ENCODE data around the gene LGR6. TPM values are rescaled to one million over a fixed set of nuclear protein-coding genes. Genes with fewer than 3 reads are reported as not detected.

The LGR6 gene
- total and polyA plus RNA-seq, 2 of the 8 experiments (the other 6 are each of a cell fraction or from before 2014, with no cell fraction given), result 0.50 to 1.0 TPM

GRCh38 chr1:202155478-202156021 is 38.0 kb upstream of the LGR6 start (continued):
- TF ChIP-seq RNF2 (IDR thresholded peaks at IDR 0.05; ENCODE audit: borderline replicate concordance, low read depth, low read length, missing control alignments, poor library complexity, severe bottlenecking) (no peak), RFX5 (IDR thresholded peaks at IDR 0.05; ENCODE audit: borderline replicate concordance, low read depth, low read length) (no peak), SP2 (IDR thresholded peaks at IDR 0.05; ENCODE audit: low read length) (no peak), CHD2 (IDR thresholded peaks at IDR 0.05; ENCODE audit: low read length) (no peak), MAFK (IDR thresholded peaks at IDR 0.05; ENCODE audit: low read depth, low read length) (no peak), TAF7 (optimal IDR thresholded peaks at IDR 0.05; ENCODE audit: borderline replicate concordance, low read depth, low read length) (no peak), GABPA (IDR thresholded peaks at IDR 0.05; ENCODE audit: borderline replicate concordance, insufficient read depth, low read length) (no peak), TAF1 (IDR thresholded peaks at IDR 0.05; ENCODE audit: low read depth, low read length) (no peak)
